Ishikawa (cell line): Measurements from ENCODE around the gene FBXO21.

Experiments used
- EP300 ChIP-seq: IDR thresholded peaks from 2 replicates; pipeline ENCODE4 v1.6.1; 2012; ENCODE audit warnings: borderline replicate concordance
- REST ChIP-seq: IDR thresholded peaks from 2 replicates; pipeline ENCODE4 v1.6.1; 2012; ENCODE audit warnings: low read depth, mild to moderate bottlenecking
- TAF1 ChIP-seq: IDR thresholded peaks from 2 replicates; pipeline ENCODE4 v1.6.1; 2012; ENCODE audit warnings: low read depth, mild to moderate bottlenecking

GRCh38 chr12:117119592-117120198 is 70.6 kb downstream of the FBXO21 start:
- TF ChIP-seq TAF1 (no peak), EP300 (no peak), REST (no peak)
